Measurements from ENCODE around the gene CD274. TPM values are rescaled to one million over a fixed set of nuclear protein-coding genes. Genes with fewer than 3 reads are reported as not detected.
"Not testable (repeated sequence)": the region's sequence is repeated elsewhere in the genome, so short reads cannot be mapped to it uniquely, and the experiment has no call there.

CD274 gene
- total and polyA plus RNA-seq, 2 donors from 2014 or later = 2.0 to 5.0 TPM

- FAIRE-seq = no peak
Measured at GRCh38 chr9:5428794-5429528, 21.4 kb upstream of the CD274 start.

GRCh38 chr9:5429873-5430564 lies 20.3 kb upstream of the CD274 start:
- DNase-seq (no peak), FAIRE-seq (no peak)
- no peak for TF ChIP-seq CTCF (IDR thresholded peaks at IDR 0.05; ENCODE audit: borderline replicate concordance, extremely low read depth, insufficient read depth)
- H3K36me3 ChIP-seq (ENCODE audit: control insufficient read depth in 2 of 3, insufficient read depth in 3 of 3, low read length in 3 of 3) = no peaks in the 10 kb centered on the region
- H3K4me1 ChIP-seq (ENCODE audit: control insufficient read depth in 2 of 3, insufficient read depth in 2 of 3, low read depth in 1 of 3, low read length in 3 of 3) = no peaks in the 10 kb centered on the region
- H3K4me3 ChIP-seq (ENCODE audit: low read length in 3 of 3) = no peak overlapping the region
- no peak overlapping the region for H3K27ac ChIP-seq (ENCODE audit: low read depth in 2 of 2, low read length in 2 of 2)
- intact Hi-C loops (cut with DNase I) = no loop called here
- H3K9me3 ChIP-seq (ENCODE audit: control insufficient read depth in 2 of 3, insufficient read depth in 1 of 3, low read length in 3 of 3) = no peaks in the 10 kb centered on the region
- no peak overlapping the region for H3K9ac ChIP-seq (ENCODE audit: low read length in 3 of 3)
- no peaks in the 10 kb centered on the region for H3K27me3 ChIP-seq (ENCODE audit: control insufficient read depth, insufficient read depth, low read length)

More at GRCh38 chr9:5428794-5429528, 21.4 kb upstream of the CD274 start:
- H3K4me3 ChIP-seq (ENCODE audit: low read length in 3 of 3) = no peak overlapping the region
- no peaks in the 10 kb centered on the region for H3K9me3 ChIP-seq (ENCODE audit: control insufficient read depth in 2 of 3, insufficient read depth in 1 of 3, low read length in 3 of 3)
- no peak for TF ChIP-seq CTCF (IDR thresholded peaks at IDR 0.05; ENCODE audit: borderline replicate concordance, extremely low read depth, insufficient read depth)
- DNase-seq = no peak
- no peaks in the 10 kb centered on the region for H3K27me3 ChIP-seq (ENCODE audit: control insufficient read depth, insufficient read depth, low read length)
- H3K36me3 ChIP-seq (ENCODE audit: control insufficient read depth in 2 of 3, insufficient read depth in 3 of 3, low read length in 3 of 3) = no peaks in the 10 kb centered on the region
- intact Hi-C loops (cut with DNase I) = no loop called here
- H3K4me1 ChIP-seq (ENCODE audit: control insufficient read depth in 2 of 3, insufficient read depth in 2 of 3, low read depth in 1 of 3, low read length in 3 of 3) = no peaks in the 10 kb centered on the region
- H3K27ac ChIP-seq (ENCODE audit: low read depth in 2 of 2, low read length in 2 of 2) = no peak overlapping the region
- no peak overlapping the region for H3K9ac ChIP-seq (ENCODE audit: low read length in 3 of 3)

GRCh38 chr9:5430912-5431311 lies 19.4 kb upstream of the CD274 start:
- Histone ChIP-seq H3K36me3 (ENCODE audit: control insufficient read depth in 2 of 3, insufficient read depth in 3 of 3, low read length in 3 of 3) (peaks cover 0 to 6% (median 0%) of the 10 kb centered on the region in 3 donors), H3K4me3 (ENCODE audit: low read length in 3 of 3) (no peak overlapping the region), H3K4me1 (ENCODE audit: control insufficient read depth in 2 of 3, insufficient read depth in 2 of 3, low read depth in 1 of 3, low read length in 3 of 3) (no peaks in the 10 kb centered on the region), H3K27me3 (ENCODE audit: control insufficient read depth, insufficient read depth, low read length) (no peaks in the 10 kb centered on the region), H3K27ac (ENCODE audit: low read depth in 2 of 2, low read length in 2 of 2) (no peak overlapping the region), H3K9me3 (ENCODE audit: control insufficient read depth in 2 of 3, insufficient read depth in 1 of 3, low read length in 3 of 3) (no peaks in the 10 kb centered on the region), H3K9ac (ENCODE audit: low read length in 3 of 3) (no peak overlapping the region)
- TF ChIP-seq CTCF (IDR thresholded peaks at IDR 0.05; ENCODE audit: borderline replicate concordance, extremely low read depth, insufficient read depth) = no peak
- DNase-seq = no peak
- FAIRE-seq = no peak
- intact Hi-C loops (cut with DNase I) = no loop called here

- FAIRE-seq; H3K4me1 ChIP-seq (ENCODE audit: control insufficient read depth in 2 of 3, insufficient read depth in 2 of 3, low read depth in 1 of 3, low read length in 3 of 3); H3K36me3 ChIP-seq (ENCODE audit: control insufficient read depth in 2 of 3, insufficient read depth in 3 of 3, low read length in 3 of 3); H3K9ac ChIP-seq (ENCODE audit: low read length in 3 of 3); H3K27ac ChIP-seq (ENCODE audit: low read depth in 2 of 2, low read length in 2 of 2); H3K27me3 ChIP-seq (ENCODE audit: control insufficient read depth, insufficient read depth, low read length); H3K4me3 ChIP-seq (ENCODE audit: low read length in 3 of 3); intact Hi-C loops (cut with DNase I); H3K9me3 ChIP-seq (ENCODE audit: control insufficient read depth in 2 of 3, insufficient read depth in 1 of 3, low read length in 3 of 3): not testable (repeated sequence)
- DNase-seq = peak in 1 of 5 donors; percentile 55
Measured at GRCh38 chr9:5432890-5433289, 17.5 kb upstream of the CD274 start.

GRCh38 chr9:5433328-5433727 lies 17.0 kb upstream of the CD274 start:
- intact Hi-C loops (cut with DNase I); H3K27ac ChIP-seq (ENCODE audit: low read depth in 2 of 2, low read length in 2 of 2); FAIRE-seq; H3K36me3 ChIP-seq (ENCODE audit: control insufficient read depth in 2 of 3, insufficient read depth in 3 of 3, low read length in 3 of 3); H3K4me1 ChIP-seq (ENCODE audit: control insufficient read depth in 2 of 3, insufficient read depth in 2 of 3, low read depth in 1 of 3, low read length in 3 of 3); H3K9me3 ChIP-seq (ENCODE audit: control insufficient read depth in 2 of 3, insufficient read depth in 1 of 3, low read length in 3 of 3); H3K4me3 ChIP-seq (ENCODE audit: low read length in 3 of 3); H3K9ac ChIP-seq (ENCODE audit: low read length in 3 of 3); H3K27me3 ChIP-seq (ENCODE audit: control insufficient read depth, insufficient read depth, low read length): not testable (repeated sequence)
- peak in 1 of 5 donors; percentile 69 for DNase-seq
